H9 (cell line): ENCODE results near the gene ADARB2. TPM values are rescaled to one million over a fixed set of nuclear protein-coding genes. Genes with fewer than 3 reads are reported as not detected.

Source experiments
- DNase-seq: peaks from one replicate; pipeline ENCODE4 v3.0.0-alpha.2; 2017
- H2AFZ ChIP-seq: one replicate; pipeline ENCODE4 v1.6.1; 2013; ENCODE audit warnings: mild to moderate bottlenecking, low read length, control low read depth, moderate library complexity
- H2AK5ac ChIP-seq: 2 replicates; pipeline ENCODE4 v1.6.1; 2013; ENCODE audit warnings: low read length, control low read depth, mixed read lengths; ENCODE audit not compliant: insufficient read length
- H2BK120ac ChIP-seq: one replicate; pipeline ENCODE4 v1.6.1; 2013; ENCODE audit warnings: low read depth, mild to moderate bottlenecking, low read length, control low read depth, inconsistent platforms; ENCODE audit not compliant: poor library complexity, severe bottlenecking
- H2BK12ac ChIP-seq: 2 replicates; pipeline ENCODE4 v1.6.1; 2013; ENCODE audit warnings: low read length, control low read depth, mixed read lengths, low read depth; ENCODE audit not compliant: insufficient read length
- H2BK15ac ChIP-seq: 2 replicates; pipeline ENCODE4 v1.6.1; 2013; ENCODE audit warnings: low read depth, low read length, control low read depth
- H2BK20ac ChIP-seq: one replicate; pipeline ENCODE4 v1.6.1; 2013; ENCODE audit warnings: low read depth, mild to moderate bottlenecking, low read length, control low read depth, inconsistent platforms; ENCODE audit not compliant: poor library complexity, severe bottlenecking
- H2BK5ac ChIP-seq: 2 replicates; pipeline ENCODE4 v1.6.1; 2013; ENCODE audit warnings: low read length, control low read depth, mixed read lengths; ENCODE audit not compliant: insufficient read length
- H3K14ac ChIP-seq: 2 replicates; pipeline ENCODE4 v1.6.1; 2013; ENCODE audit warnings: low read length, control low read depth; ENCODE audit not compliant: insufficient read depth
- H3K18ac ChIP-seq: 2 replicates; pipeline ENCODE4 v1.6.1; 2013; ENCODE audit warnings: low read depth, mild to moderate bottlenecking, mixed read lengths, low read length, control low read depth; ENCODE audit not compliant: insufficient read length
- H3K23ac ChIP-seq: 2 replicates; pipeline ENCODE4 v1.6.1; 2013; ENCODE audit warnings: low read length, control low read depth, mixed read lengths, low read depth; ENCODE audit not compliant: insufficient read length
- H3K23me2 ChIP-seq: 2 replicates; pipeline ENCODE4 v1.6.1; 2013; ENCODE audit warnings: low read depth, mild to moderate bottlenecking, mixed read lengths, low read length, control low read depth; ENCODE audit not compliant: insufficient read length, poor library complexity, severe bottlenecking
- H3K27ac ChIP-seq: 2 replicates; pipeline ENCODE4 v1.5.1; 2013; ENCODE audit warnings: low read length, control low read depth, mixed read lengths, low read depth; ENCODE audit not compliant: insufficient read length
- H3K27me3 ChIP-seq: 2 replicates; pipeline ENCODE4 v1.6.1; 2013; ENCODE audit warnings: low read length, control low read depth, inconsistent platforms; ENCODE audit not compliant: insufficient read depth
- H3K4ac ChIP-seq: 2 replicates; pipeline ENCODE4 v1.6.1; 2013; ENCODE audit warnings: low read depth, mild to moderate bottlenecking, control low read depth, inconsistent platforms, low read length, moderate library complexity
- H3K4me1 ChIP-seq: 2 replicates; pipeline ENCODE4 v1.6.1; 2013; ENCODE audit warnings: low read length, control low read depth, inconsistent platforms; ENCODE audit not compliant: insufficient read depth
- H3K4me2 ChIP-seq: 2 replicates; pipeline ENCODE4 v1.6.1; 2013; ENCODE audit warnings: low read length, control low read depth, mixed read lengths; ENCODE audit not compliant: insufficient read length, insufficient read depth
- H3K56ac ChIP-seq: 2 replicates; pipeline ENCODE4 v1.6.1; 2013; ENCODE audit warnings: low read depth, mild to moderate bottlenecking, mixed read lengths, low read length, control low read depth; ENCODE audit not compliant: insufficient read length
- H3K79me1 ChIP-seq: 2 replicates; pipeline ENCODE4 v1.6.1; 2013; ENCODE audit warnings: low read depth, mild to moderate bottlenecking, moderate library complexity, low read length, control low read depth, inconsistent platforms; ENCODE audit not compliant: insufficient read depth, poor library complexity, severe bottlenecking
- H3K79me2 ChIP-seq: 2 replicates; pipeline ENCODE4 v1.6.1; 2013; ENCODE audit warnings: low read length, control low read depth, inconsistent platforms; ENCODE audit not compliant: insufficient read depth
- H3K9ac ChIP-seq: 2 replicates; pipeline ENCODE4 v1.6.1; 2013; ENCODE audit warnings: low read length, control low read depth, mixed read lengths; ENCODE audit not compliant: insufficient read length; ENCODE audit errors: extremely low read depth
- H3K9me3 ChIP-seq: one replicate; pipeline ENCODE4 v1.6.1; 2013; ENCODE audit warnings: low read depth, low read length, inconsistent platforms; ENCODE audit not compliant: control insufficient read depth
- H3T11ph ChIP-seq: one replicate; pipeline ENCODE4 v1.6.1; 2013; ENCODE audit warnings: mild to moderate bottlenecking, low read length, control low read depth, inconsistent platforms
- H4K20me1 ChIP-seq: one replicate; pipeline ENCODE4 v1.6.1; 2013; ENCODE audit not compliant: control insufficient read depth, insufficient read length, insufficient read depth
- H4K5ac ChIP-seq: 2 replicates; pipeline ENCODE4 v1.6.1; 2013; ENCODE audit warnings: low read depth, mild to moderate bottlenecking, mixed read lengths, low read length, control low read depth; ENCODE audit not compliant: insufficient read length
- H4K8ac ChIP-seq: replicated peaks from 2 replicates; pipeline ENCODE4 v1.6.1; 2013; ENCODE audit warnings: low read length, control low read depth, mixed read lengths, low read depth; ENCODE audit not compliant: insufficient read length
- H4K91ac ChIP-seq: 2 replicates; pipeline ENCODE4 v1.6.1; 2013; ENCODE audit warnings: low read depth, mild to moderate bottlenecking, moderate library complexity, mixed read lengths, low read length, control low read depth; ENCODE audit not compliant: insufficient read length
- H3K27ac Mint-ChIP-seq, 3 experiments: 2 replicates in 2 of 3; 3 replicates in 1 of 3; pipeline ENCODE4 v1.8.0; 2020 to 2021; ENCODE audit warnings: mixed read lengths in 3 of 3, mild to moderate bottlenecking in 1 of 3, moderate library complexity in 1 of 3
- H3K27me3 Mint-ChIP-seq: 2 replicates; pipeline ENCODE4 v1.8.0; 2021; ENCODE audit warnings: low read depth, mild to moderate bottlenecking, moderate library complexity, mixed read lengths
- H3K36me3 Mint-ChIP-seq, 3 experiments: 2 replicates in 2 of 3; 3 replicates in 1 of 3; pipeline ENCODE4 v1.8.0; 2020 to 2021; ENCODE audit warnings: low read depth in 3 of 3, mixed read lengths in 3 of 3; ENCODE audit not compliant: insufficient read depth in 1 of 3
- H3K4me1 Mint-ChIP-seq, 2 experiments: 2 replicates each; pipeline ENCODE4 v1.8.0; 2020; ENCODE audit warnings: mixed read lengths in 2 of 2
- H3K4me3 Mint-ChIP-seq, 2 experiments: 2 replicates in 1 of 2; 3 replicates in 1 of 2; pipeline ENCODE4 v1.8.0; 2020 to 2021; ENCODE audit warnings: mild to moderate bottlenecking in 2 of 2, mixed read lengths in 2 of 2, moderate library complexity in 1 of 2
- H3K9me3 Mint-ChIP-seq, 2 experiments: 2 replicates in 1 of 2; 3 replicates in 1 of 2; pipeline ENCODE4 v1.8.0; 2020; ENCODE audit warnings: mild to moderate bottlenecking in 2 of 2, mixed read lengths in 2 of 2, moderate library complexity in 1 of 2
- WGBS: extraction: QIAGEN DNeasy Blood & Tissue Kit; methylation state at CpG from one replicate; pipeline ENCODE4 v1.1.7; 2013; ENCODE audit warnings: missing lambda C conversion rate, low lambda C conversion rate, mixed read lengths; ENCODE audit not compliant: insufficient read length; ENCODE audit errors: extremely low coverage; 5-methylcytosine and 5-hydroxymethylcytosine counted together
- total RNA-seq: library from RNA; stranded (reverse); gene quantifications from 2 replicates; pipeline ENCODE4 v1.2.1, GENCODE V29; 2021
- TF ChIP-seq, protein P1 (sequence below): fragments of 200-600 bp; sonication (generic); conservative IDR thresholded peaks from 3 replicates; pipeline ENCODE4 v1.8.0; 2021; ENCODE audit warnings: antibody characterized with exemption, mild to moderate bottlenecking

ADARB2 gene
- total RNA-seq, 1 experiment from 2014 or later, result 0.87 TPM

DNA sequence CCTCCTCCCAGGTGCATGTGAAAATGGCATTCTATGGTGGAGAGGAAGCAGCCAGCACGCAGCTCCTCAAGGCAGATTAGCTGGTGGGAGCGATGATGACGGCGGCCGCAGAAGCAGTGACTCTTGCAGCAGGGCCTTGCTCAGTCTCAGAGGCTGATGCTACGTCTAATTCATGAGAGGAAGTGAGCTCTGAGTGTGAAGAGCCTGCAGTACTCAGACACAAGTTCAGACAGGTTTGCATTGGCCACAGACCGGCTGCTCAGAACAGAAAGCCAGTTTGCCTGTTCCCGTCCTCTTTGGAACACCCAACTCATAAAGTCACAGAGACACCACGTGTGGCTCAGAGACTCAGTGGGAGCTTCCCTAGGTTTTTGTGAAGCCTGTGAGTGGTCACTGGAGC lies 136.5 kb downstream of the ADARB2 start:
- no peak overlapping the region for H2BK5ac ChIP-seq
- no peak overlapping the region for H3T11ph ChIP-seq
- H3K4me1 Mint-ChIP-seq, result peaks cover 0 to under 1% of the 10 kb centered on the region in 2 experiments; a peak in 2 of 4 replicates
- no peak overlapping the region for H3K27ac ChIP-seq
- no peak overlapping the region for H2BK15ac ChIP-seq
- H3K9ac ChIP-seq, result no peak overlapping the region
- H3K36me3 Mint-ChIP-seq, result no peaks in the 10 kb centered on the region
- H2BK20ac ChIP-seq, result no peak overlapping the region
- H4K91ac ChIP-seq, result no peak overlapping the region
- H3K27me3 Mint-ChIP-seq, result no peaks in the 10 kb centered on the region
- H3K4me3 Mint-ChIP-seq, result no peak overlapping the region
- no peaks in the 10 kb centered on the region for H3K27me3 ChIP-seq
- H2BK12ac ChIP-seq, result no peak overlapping the region
- H3K4me2 ChIP-seq, result no peak overlapping the region
- no peak overlapping the region for H3K18ac ChIP-seq
- no peak overlapping the region for H2AFZ ChIP-seq
- no peak overlapping the region for H4K8ac ChIP-seq
- no peaks in the 10 kb centered on the region for H3K4me1 ChIP-seq
- TF ChIP-seq, protein P1, sequence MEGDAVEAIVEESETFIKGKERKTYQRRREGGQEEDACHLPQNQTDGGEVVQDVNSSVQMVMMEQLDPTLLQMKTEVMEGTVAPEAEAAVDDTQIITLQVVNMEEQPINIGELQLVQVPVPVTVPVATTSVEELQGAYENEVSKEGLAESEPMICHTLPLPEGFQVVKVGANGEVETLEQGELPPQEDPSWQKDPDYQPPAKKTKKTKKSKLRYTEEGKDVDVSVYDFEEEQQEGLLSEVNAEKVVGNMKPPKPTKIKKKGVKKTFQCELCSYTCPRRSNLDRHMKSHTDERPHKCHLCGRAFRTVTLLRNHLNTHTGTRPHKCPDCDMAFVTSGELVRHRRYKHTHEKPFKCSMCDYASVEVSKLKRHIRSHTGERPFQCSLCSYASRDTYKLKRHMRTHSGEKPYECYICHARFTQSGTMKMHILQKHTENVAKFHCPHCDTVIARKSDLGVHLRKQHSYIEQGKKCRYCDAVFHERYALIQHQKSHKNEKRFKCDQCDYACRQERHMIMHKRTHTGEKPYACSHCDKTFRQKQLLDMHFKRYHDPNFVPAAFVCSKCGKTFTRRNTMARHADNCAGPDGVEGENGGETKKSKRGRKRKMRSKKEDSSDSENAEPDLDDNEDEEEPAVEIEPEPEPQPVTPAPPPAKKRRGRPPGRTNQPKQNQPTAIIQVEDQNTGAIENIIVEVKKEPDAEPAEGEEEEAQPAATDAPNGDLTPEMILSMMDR, result no peak
- no peaks in the 10 kb centered on the region for H3K9me3 ChIP-seq
- no peak overlapping the region for H3K14ac ChIP-seq
- no peak for DNase-seq
- no peak overlapping the region for H3K27ac Mint-ChIP-seq
- no peak overlapping the region for H2BK120ac ChIP-seq
- H3K79me2 ChIP-seq, result no peaks in the 10 kb centered on the region
- no peaks in the 10 kb centered on the region for H4K20me1 ChIP-seq
- no peak overlapping the region for H3K23ac ChIP-seq
- no CpG with 5 or more reads among the region's 9 CpGs for WGBS
- no peak overlapping the region for H2AK5ac ChIP-seq
- peaks cover 0 to 3% of the 10 kb centered on the region in 2 experiments; a peak in 1 of 5 replicates for H3K9me3 Mint-ChIP-seq
- H3K79me1 ChIP-seq, result no peaks in the 10 kb centered on the region
- H4K5ac ChIP-seq, result no peak overlapping the region
- no peak overlapping the region for H3K4ac ChIP-seq
- H3K56ac ChIP-seq, result no peak overlapping the region
- H3K23me2 ChIP-seq, result no peaks in the 10 kb centered on the region
